Vagina (tissue), 2 donors: ENCODE measurements around the gene PYGL.

Experiments
- CTCF ChIP-seq, 3 experiments: fragments of 450-650 bp in 2 of 3; fragments of 200-600 bp in 1 of 3; sonication (generic) in 1 of 3; IDR thresholded peaks; one replicate each; pipeline ENCODE4 v1.5.1; 2017 to 2019; ENCODE audit warnings: antibody characterized with exemption in 3 of 3, mild to moderate bottlenecking in 2 of 3, moderate library complexity in 2 of 3
- POLR2AphosphoS5 ChIP-seq, 2 donors: sonication (generic); formaldehyde crosslinking; IDR thresholded peaks; one replicate each; pipeline ENCODE4 v1.9.0; 2017; ENCODE audit warnings: antibody characterized with exemption in 2 of 2, mild to moderate bottlenecking in 2 of 2, low read depth in 1 of 2; ENCODE audit not compliant: insufficient read depth in 1 of 2

- TF ChIP-seq CTCF (IDR thresholded peaks at IDR 0.05) (no peak), POLR2AphosphoS5 (IDR thresholded peaks at IDR 0.05; ENCODE audit: insufficient read depth in 1 of 2, low read depth in 1 of 2) (no peak)
These were observed 12.7 kb downstream of the PYGL start for GRCh38 chr14:50931559-50931958.
